ENCODE measurements around the gene PLD5.
"Not testable (repeated sequence)": the region's sequence is repeated elsewhere in the genome, so short reads cannot be mapped to it uniquely, and the experiment has no call there.

Gene PLD5

GRCh38 chr1:242318140-242318539, 206.4 kb downstream of the PLD5 start:
- FAIRE-seq, result no peak
- no peak for TF ChIP-seq POLR2A (IDR thresholded peaks at IDR 0.05; ENCODE audit: low read depth, low read length)
- no peak for DNase-seq (ENCODE audit: insufficient read length, low spot score)

GRCh38 chr1:242314865-242315264, 209.6 kb downstream of the PLD5 start:
- not testable (repeated sequence) for FAIRE-seq; DNase-seq (ENCODE audit: insufficient read length, low spot score)

- DNase-seq (ENCODE audit: insufficient read length, low spot score); FAIRE-seq: not testable (repeated sequence)
These were observed 210.3 kb downstream of the PLD5 start for GRCh38 chr1:242314085-242314649.

- not testable (repeated sequence) for FAIRE-seq; DNase-seq (ENCODE audit: insufficient read length, low spot score)
These were observed 215.8 kb downstream of the PLD5 start for GRCh38 chr1:242308681-242309080.

- not testable (repeated sequence) for DNase-seq (ENCODE audit: insufficient read length, low spot score); FAIRE-seq
These were observed 230.7 kb downstream of the PLD5 start for GRCh38 chr1:242293781-242294180.

- not testable (repeated sequence) for DNase-seq (ENCODE audit: insufficient read length, low spot score); FAIRE-seq
These were observed 236.4 kb downstream of the PLD5 start for GRCh38 chr1:242288067-242288466.

GRCh38 chr1:242282758-242283485, 241.6 kb downstream of the PLD5 start:
- FAIRE-seq; DNase-seq (ENCODE audit: insufficient read length, low spot score): not testable (repeated sequence)

GRCh38 chr1:242278406-242278805, 246.1 kb downstream of the PLD5 start:
- FAIRE-seq; DNase-seq (ENCODE audit: insufficient read length, low spot score): not testable (repeated sequence)

GRCh38 chr1:242276769-242277168, 247.7 kb downstream of the PLD5 start:
- not testable (repeated sequence) for FAIRE-seq; DNase-seq (ENCODE audit: insufficient read length, low spot score)

GRCh38 chr1:242267004-242267403, 257.5 kb downstream of the PLD5 start:
- not testable (repeated sequence) for FAIRE-seq; DNase-seq (ENCODE audit: insufficient read length, low spot score)

GRCh38 chr1:242264419-242264818, 260.1 kb downstream of the PLD5 start:
- DNase-seq (ENCODE audit: insufficient read length, low spot score), result not testable (repeated sequence)
- peak; percentile 15 for FAIRE-seq

GRCh38 chr1:242245255-242245654, 279.2 kb downstream of the PLD5 start:
- DNase-seq (ENCODE audit: insufficient read length, low spot score) (no peak), FAIRE-seq (no peak)
- no peak for TF ChIP-seq POLR2A (IDR thresholded peaks at IDR 0.05; ENCODE audit: low read depth, low read length)

- no peak for DNase-seq (ENCODE audit: insufficient read length, low spot score)
- TF ChIP-seq POLR2A (IDR thresholded peaks at IDR 0.05; ENCODE audit: low read depth, low read length), result no peak
- no peak for FAIRE-seq
These were observed 281.0 kb downstream of the PLD5 start for GRCh38 chr1:242243472-242243871.

- DNase-seq (ENCODE audit: insufficient read length, low spot score), result no peak
These were observed 281.5 kb downstream of the PLD5 start for GRCh38 chr1:242242983-242243382.

GRCh38 chr1:242241936-242242335, 282.6 kb downstream of the PLD5 start:
- no peak for TF ChIP-seq POLR2A (IDR thresholded peaks at IDR 0.05; ENCODE audit: low read depth, low read length)

More at GRCh38 chr1:242242983-242243382, 281.5 kb downstream of the PLD5 start:
- FAIRE-seq, result no peak
- TF ChIP-seq POLR2A (IDR thresholded peaks at IDR 0.05; ENCODE audit: low read depth, low read length), result no peak

GRCh38 chr1:242240691-242241090, 283.8 kb downstream of the PLD5 start:
- FAIRE-seq (no peak), DNase-seq (ENCODE audit: insufficient read length, low spot score) (no peak)
- no peak for TF ChIP-seq POLR2A (IDR thresholded peaks at IDR 0.05; ENCODE audit: low read depth, low read length)

More at GRCh38 chr1:242241936-242242335, 282.6 kb downstream of the PLD5 start:
- FAIRE-seq (no peak), DNase-seq (ENCODE audit: insufficient read length, low spot score) (no peak)

Measured in H54 (cell line).